Mammary epithelial cell (primary cell): ENCODE data around the gene FAM53A.

Experiments used
- EZH2 ChIP-seq: IDR thresholded peaks from 2 replicates; pipeline ENCODE4 v1.6.1; 2012; ENCODE audit warnings: low read length, inconsistent platforms, borderline replicate concordance
- TF ChIP-seq, protein P1 (sequence below), 2 donors: IDR thresholded peaks in 1 of 2; conservative IDR thresholded peaks in 1 of 2; 2 replicates each; pipeline ENCODE4 v1.5.1; 2011 to 2012; ENCODE audit warnings: inconsistent platforms in 2 of 2, low read length in 2 of 2, mild to moderate bottlenecking in 2 of 2, control low read depth in 1 of 2, low read depth in 1 of 2; ENCODE audit not compliant: insufficient read depth in 1 of 2; ENCODE audit errors: extremely low read depth in 1 of 2

DNA sequence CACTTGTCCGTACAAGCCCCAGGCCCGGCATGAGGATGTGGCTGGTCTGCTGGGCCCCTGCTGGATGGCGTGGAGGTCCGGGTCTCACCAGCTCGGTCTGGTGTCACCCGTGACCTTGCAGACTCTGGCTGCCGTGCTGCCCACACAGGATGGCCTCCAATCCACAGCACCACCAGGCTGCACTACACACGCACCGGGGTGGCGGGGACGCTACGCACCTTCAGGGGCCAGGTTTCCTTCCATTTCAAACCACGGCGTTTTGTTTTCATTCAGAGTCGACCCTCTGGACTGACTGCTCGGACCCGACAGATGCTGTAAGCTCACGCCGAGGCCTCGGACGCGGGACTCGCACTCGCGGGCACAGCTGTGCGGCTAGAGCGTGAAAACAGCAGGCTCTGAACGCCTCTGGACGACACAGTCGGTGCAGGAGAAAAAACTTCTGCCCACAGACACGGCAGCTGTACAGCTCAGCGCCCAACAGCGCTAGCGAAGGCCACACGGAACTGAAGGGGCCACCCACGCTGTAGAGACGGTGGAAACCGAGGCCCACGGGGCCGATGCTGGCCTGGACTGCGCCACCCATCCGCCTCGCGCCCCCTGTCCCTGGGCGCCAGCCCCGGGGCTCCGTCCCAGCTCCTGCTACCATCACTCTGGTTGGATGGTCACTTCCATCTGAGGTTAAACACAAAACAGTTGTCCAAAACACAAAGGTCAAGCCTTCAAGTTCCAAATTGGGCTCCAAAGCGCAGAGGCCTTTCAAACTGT is 40.0 kb downstream of the FAM53A start:
- TF ChIP-seq, protein P1, sequence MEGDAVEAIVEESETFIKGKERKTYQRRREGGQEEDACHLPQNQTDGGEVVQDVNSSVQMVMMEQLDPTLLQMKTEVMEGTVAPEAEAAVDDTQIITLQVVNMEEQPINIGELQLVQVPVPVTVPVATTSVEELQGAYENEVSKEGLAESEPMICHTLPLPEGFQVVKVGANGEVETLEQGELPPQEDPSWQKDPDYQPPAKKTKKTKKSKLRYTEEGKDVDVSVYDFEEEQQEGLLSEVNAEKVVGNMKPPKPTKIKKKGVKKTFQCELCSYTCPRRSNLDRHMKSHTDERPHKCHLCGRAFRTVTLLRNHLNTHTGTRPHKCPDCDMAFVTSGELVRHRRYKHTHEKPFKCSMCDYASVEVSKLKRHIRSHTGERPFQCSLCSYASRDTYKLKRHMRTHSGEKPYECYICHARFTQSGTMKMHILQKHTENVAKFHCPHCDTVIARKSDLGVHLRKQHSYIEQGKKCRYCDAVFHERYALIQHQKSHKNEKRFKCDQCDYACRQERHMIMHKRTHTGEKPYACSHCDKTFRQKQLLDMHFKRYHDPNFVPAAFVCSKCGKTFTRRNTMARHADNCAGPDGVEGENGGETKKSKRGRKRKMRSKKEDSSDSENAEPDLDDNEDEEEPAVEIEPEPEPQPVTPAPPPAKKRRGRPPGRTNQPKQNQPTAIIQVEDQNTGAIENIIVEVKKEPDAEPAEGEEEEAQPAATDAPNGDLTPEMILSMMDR (conservative IDR thresholded peaks at IDR 0.05 in 1 of 2, IDR thresholded peaks at IDR 0.05 in 1 of 2; ENCODE audit: extremely low read depth in 1 of 2, insufficient read depth in 1 of 2, low read depth in 1 of 2, low read length in 2 of 2), result no peak
- no peak for TF ChIP-seq EZH2
